ENCODE data around the gene TRPV4. TPM values are rescaled to one million over a fixed set of nuclear protein-coding genes. Genes with fewer than 3 reads are reported as not detected.

TRPV4 gene
- total RNA-seq, 2 donors from 2014 or later, result 0.59 to 0.90 TPM

DNA sequence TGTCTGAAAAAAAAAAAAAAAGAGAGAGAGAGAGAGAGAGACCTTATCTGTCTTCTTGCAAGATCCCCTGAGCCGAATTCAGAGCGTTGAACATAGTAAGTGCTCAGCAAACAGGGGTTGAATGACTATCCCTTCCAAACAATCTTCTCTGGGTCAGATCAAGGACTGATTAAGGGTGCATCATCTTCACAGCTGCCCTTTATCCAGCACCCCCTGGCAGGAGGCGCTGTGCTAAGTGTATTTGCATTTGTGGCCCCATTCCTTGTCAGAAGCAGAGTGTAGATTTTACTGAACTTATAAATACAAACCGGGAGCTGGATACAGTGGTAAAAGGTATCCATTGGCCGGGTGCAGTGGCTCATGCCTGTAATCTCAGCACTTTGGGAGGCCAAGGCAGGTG lies 8.8 kb upstream of the TRPV4 start:
- no peak for DNase-seq (ENCODE audit: low spot score)
- Histone ChIP-seq H3K36me3 (no peaks in the 10 kb centered on the region), H3K4me1 (peaks cover 0 to 6% of the 10 kb centered on the region in 2 donors), H3K4me3 (no peak overlapping the region), H3K27me3 (no peaks in the 10 kb centered on the region), H3K27ac (no peak overlapping the region), H3K9me3 (no peaks in the 10 kb centered on the region)
- TF ChIP-seq, protein P1, sequence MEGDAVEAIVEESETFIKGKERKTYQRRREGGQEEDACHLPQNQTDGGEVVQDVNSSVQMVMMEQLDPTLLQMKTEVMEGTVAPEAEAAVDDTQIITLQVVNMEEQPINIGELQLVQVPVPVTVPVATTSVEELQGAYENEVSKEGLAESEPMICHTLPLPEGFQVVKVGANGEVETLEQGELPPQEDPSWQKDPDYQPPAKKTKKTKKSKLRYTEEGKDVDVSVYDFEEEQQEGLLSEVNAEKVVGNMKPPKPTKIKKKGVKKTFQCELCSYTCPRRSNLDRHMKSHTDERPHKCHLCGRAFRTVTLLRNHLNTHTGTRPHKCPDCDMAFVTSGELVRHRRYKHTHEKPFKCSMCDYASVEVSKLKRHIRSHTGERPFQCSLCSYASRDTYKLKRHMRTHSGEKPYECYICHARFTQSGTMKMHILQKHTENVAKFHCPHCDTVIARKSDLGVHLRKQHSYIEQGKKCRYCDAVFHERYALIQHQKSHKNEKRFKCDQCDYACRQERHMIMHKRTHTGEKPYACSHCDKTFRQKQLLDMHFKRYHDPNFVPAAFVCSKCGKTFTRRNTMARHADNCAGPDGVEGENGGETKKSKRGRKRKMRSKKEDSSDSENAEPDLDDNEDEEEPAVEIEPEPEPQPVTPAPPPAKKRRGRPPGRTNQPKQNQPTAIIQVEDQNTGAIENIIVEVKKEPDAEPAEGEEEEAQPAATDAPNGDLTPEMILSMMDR (IDR thresholded peaks at IDR 0.05), result no peak

DNA sequence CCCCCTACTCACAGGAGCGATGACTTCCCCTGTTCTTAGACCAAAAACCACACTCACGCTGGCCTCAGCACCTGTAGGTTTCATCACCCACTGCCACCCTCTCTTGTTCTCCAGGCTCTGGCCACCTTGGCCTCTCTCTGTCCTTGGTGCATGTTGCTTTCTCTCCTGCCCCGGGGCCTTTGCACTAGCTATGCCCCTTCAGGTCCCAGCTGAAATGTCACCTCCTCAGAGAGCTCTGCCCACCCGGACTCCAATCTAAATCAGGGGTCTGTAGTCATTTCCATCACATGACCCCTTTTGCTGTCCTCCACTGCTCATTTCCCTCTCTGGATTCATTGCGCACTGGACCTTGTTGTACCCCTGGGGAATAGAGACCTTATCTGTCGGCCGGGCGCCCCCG lies 8.2 kb upstream of the TRPV4 start:
- TF ChIP-seq, protein P1 (IDR thresholded peaks at IDR 0.05), result no peak
- Histone ChIP-seq H3K4me3 (no peak overlapping the region), H3K27me3 (no peaks in the 10 kb centered on the region), H3K9me3 (no peaks in the 10 kb centered on the region), H3K36me3 (no peaks in the 10 kb centered on the region), H3K4me1 (peaks cover 0 to 6% of the 10 kb centered on the region in 2 donors), H3K27ac (no peak overlapping the region)
- no peak for DNase-seq (ENCODE audit: low spot score)

DNA sequence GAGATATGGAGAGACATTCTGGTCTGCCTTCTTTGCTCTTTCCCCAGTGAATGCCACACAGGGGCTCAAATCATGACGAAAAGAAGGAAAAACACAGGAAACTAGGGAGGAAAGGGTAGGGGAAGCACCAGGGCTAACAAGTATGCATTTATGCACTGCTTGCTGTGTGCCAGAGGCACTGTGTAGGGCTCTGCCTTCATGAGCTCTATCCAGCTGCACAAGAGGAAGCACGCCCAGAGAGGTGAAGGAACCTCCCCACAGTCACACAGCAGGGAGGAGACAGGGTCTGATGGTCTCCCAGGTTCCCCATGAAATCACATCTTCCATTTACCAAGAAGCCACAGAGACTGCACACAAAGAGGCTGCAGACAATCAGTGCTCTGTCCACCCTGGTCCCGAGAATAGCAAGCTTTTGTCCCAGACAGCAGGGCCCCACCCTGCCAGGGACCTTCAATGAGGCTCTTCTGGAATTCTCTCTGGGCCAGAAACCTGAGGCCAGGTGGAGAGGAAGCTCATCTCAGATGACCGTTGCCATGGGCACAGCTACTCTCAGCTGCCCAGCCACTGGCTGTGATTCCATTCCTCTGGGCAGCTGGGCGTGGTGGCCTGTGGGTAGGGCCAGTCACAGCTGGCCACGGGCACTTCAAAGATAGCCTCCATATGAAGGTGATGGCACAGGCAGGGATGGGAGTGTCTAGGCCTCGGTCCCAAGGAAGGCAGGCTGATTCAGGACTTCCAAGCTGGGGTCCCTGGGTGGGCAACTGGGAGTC lies 7.3 kb upstream of the TRPV4 start:
- H3K4me1 ChIP-seq, result peaks cover 0 to 5% of the 10 kb centered on the region in 2 donors
- no peak overlapping the region for H3K27ac ChIP-seq
- no peaks in the 10 kb centered on the region for H3K36me3 ChIP-seq
- no peak overlapping the region for H3K4me3 ChIP-seq
- H3K9me3 ChIP-seq, result no peaks in the 10 kb centered on the region
- H3K27me3 ChIP-seq, result no peaks in the 10 kb centered on the region
- DNase-seq (ENCODE audit: low spot score), result no peak
- TF ChIP-seq, protein P1 (IDR thresholded peaks at IDR 0.05), result no peak

DNA sequence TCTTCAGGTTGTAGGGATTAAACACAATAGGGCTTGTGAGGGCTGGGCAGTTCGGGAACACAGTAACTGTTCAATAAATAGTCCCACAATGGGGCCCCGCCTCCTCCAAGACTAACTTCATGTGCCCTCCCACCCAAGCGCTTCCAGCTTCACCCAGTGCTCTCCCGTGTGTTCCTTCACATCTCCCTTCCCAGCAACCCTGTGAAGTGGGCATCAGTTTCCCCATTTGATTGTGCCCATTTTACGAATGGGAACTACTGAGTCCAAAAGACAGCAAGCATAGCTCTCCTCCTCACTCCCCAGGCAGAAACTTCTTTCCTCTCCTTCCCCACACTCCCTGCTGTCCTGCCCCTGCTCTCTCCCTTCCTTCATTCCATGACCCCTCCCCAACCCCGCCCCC lies 6.2 kb upstream of the TRPV4 start:
- no peaks in the 10 kb centered on the region for H3K4me1 ChIP-seq
- no peak for DNase-seq (ENCODE audit: low spot score)
- H3K27me3 ChIP-seq, result no peaks in the 10 kb centered on the region
- no peak overlapping the region for H3K4me3 ChIP-seq
- H3K27ac ChIP-seq, result no peak overlapping the region
- TF ChIP-seq, protein P1 (IDR thresholded peaks at IDR 0.05), result no peak
- no peaks in the 10 kb centered on the region for H3K36me3 ChIP-seq
- H3K9me3 ChIP-seq, result no peaks in the 10 kb centered on the region

DNA sequence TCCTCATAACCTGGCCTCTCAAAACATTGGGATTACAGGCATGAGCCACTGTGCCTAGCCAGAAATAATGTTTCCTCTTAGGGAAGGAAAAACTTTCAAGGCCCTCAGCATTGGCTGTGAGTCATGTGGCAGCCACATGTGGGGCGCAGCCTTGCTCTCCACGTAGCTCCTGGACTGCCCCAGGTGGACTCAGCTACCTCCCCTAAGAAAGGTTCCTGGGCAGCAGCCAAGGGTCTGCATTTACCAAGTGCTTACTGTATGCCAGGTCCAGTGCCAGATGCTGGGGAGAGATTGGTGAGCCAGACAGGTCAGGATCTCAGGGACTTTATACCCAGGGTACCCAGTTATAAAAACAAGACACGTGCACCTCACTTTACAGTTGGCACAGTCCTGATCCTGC lies 3.7 kb upstream of the TRPV4 start:
- Histone ChIP-seq H3K36me3 (no peaks in the 10 kb centered on the region), H3K4me3 (no peak overlapping the region), H3K4me1 (peaks cover 0 to 10% of the 10 kb centered on the region in 2 donors), H3K27me3 (no peaks in the 10 kb centered on the region), H3K27ac (no peak overlapping the region), H3K9me3 (no peaks in the 10 kb centered on the region)
- TF ChIP-seq, protein P1 (IDR thresholded peaks at IDR 0.05), result no peak
- no peak for DNase-seq (ENCODE audit: low spot score)

DNA sequence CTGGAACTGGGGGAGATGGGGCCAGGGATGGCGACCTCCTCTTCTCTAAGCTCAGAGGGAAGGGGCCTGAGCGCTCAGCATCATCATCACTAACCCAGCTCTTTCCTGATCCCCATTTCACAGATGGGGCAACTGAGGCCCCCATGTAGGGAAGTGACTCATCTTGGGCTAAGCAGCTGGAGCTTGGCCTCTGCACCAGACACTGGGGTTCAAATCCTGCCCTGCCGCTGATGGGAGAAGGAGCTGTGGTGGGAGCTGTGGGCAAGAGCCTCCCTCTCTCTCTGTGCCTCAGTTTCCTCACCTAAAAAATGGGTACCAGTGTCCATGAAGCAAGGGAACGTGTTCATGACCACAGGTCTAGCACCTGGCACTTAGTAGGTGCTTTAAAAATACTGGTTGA lies 2.6 kb upstream of the TRPV4 start:
- TF ChIP-seq, protein P1 (IDR thresholded peaks at IDR 0.05), result no peak
- H3K4me1 ChIP-seq, result peaks cover 0 to 10% of the 10 kb centered on the region in 2 donors
- H3K27me3 ChIP-seq, result no peaks in the 10 kb centered on the region
- H3K9me3 ChIP-seq, result no peaks in the 10 kb centered on the region
- no peaks in the 10 kb centered on the region for H3K36me3 ChIP-seq
- no peak for DNase-seq (ENCODE audit: low spot score)
- no peak overlapping the region for H3K4me3 ChIP-seq
- no peak overlapping the region for H3K27ac ChIP-seq

Measured in right atrium auricular region (tissue), 2 donors.